ENCODE measurements around the gene NRAS.

The NRAS gene

DNA sequence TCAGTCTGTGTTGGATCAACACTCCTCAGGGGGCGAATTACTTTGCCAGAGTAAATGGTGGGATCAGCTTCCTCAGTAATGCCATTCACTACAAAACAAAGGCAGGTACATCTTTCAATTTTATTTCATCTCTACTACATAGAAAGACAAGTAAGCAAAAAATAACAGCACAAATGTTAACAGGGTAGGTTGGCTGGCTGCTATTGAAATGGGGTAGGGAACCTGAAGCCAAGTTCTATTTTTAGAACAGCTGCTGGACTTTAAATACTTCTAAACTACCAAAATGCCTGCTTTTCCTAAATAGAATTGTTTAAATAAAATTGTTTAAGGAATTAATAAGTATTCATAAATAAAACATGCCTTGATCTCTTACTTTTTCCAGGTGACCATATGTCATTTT, 7.3 kb upstream of the NRAS start:
- TF ChIP-seq, protein P1, sequence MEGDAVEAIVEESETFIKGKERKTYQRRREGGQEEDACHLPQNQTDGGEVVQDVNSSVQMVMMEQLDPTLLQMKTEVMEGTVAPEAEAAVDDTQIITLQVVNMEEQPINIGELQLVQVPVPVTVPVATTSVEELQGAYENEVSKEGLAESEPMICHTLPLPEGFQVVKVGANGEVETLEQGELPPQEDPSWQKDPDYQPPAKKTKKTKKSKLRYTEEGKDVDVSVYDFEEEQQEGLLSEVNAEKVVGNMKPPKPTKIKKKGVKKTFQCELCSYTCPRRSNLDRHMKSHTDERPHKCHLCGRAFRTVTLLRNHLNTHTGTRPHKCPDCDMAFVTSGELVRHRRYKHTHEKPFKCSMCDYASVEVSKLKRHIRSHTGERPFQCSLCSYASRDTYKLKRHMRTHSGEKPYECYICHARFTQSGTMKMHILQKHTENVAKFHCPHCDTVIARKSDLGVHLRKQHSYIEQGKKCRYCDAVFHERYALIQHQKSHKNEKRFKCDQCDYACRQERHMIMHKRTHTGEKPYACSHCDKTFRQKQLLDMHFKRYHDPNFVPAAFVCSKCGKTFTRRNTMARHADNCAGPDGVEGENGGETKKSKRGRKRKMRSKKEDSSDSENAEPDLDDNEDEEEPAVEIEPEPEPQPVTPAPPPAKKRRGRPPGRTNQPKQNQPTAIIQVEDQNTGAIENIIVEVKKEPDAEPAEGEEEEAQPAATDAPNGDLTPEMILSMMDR (IDR thresholded peaks at IDR 0.05; ENCODE audit: low read depth, low read length): no peak

GRCh38 chr1:114723457-114723856, 6.9 kb upstream of the NRAS start:
- no peak for DNase-seq (ENCODE audit: extremely low read depth, low read depth)
- TF ChIP-seq, protein P1 (IDR thresholded peaks at IDR 0.05; ENCODE audit: low read depth, low read length): no peak

More for the DNA sequence above, 7.3 kb upstream of the NRAS start:
- no peak for DNase-seq (ENCODE audit: extremely low read depth, low read depth)

- TF ChIP-seq, protein P1 (IDR thresholded peaks at IDR 0.05; ENCODE audit: low read depth, low read length): no peak
- DNase-seq (ENCODE audit: extremely low read depth, low read depth): no peak
Observed at GRCh38 chr1:114720492-114720891, 3.9 kb upstream of the NRAS start.

DNA sequence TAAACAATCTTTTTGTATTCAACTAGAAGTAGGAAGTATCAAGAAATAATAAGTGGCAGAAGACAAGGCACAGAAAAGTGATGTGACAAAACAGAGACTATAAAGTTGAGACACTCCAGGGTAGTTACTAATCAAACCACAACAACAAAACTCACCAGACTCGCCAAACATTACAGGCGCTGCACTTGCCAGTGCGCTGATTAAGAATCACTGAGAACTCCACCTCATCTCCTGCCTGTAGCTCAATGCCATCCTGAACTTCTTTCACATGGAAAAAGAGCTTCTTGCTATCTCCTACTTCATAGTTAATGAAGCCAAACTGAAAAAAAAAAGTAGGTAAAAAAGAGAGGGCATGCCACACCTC, 2.8 kb upstream of the NRAS start:
- TF ChIP-seq, protein P1 (IDR thresholded peaks at IDR 0.05; ENCODE audit: low read depth, low read length): no peak
- no peak for DNase-seq (ENCODE audit: extremely low read depth, low read depth)

DNA sequence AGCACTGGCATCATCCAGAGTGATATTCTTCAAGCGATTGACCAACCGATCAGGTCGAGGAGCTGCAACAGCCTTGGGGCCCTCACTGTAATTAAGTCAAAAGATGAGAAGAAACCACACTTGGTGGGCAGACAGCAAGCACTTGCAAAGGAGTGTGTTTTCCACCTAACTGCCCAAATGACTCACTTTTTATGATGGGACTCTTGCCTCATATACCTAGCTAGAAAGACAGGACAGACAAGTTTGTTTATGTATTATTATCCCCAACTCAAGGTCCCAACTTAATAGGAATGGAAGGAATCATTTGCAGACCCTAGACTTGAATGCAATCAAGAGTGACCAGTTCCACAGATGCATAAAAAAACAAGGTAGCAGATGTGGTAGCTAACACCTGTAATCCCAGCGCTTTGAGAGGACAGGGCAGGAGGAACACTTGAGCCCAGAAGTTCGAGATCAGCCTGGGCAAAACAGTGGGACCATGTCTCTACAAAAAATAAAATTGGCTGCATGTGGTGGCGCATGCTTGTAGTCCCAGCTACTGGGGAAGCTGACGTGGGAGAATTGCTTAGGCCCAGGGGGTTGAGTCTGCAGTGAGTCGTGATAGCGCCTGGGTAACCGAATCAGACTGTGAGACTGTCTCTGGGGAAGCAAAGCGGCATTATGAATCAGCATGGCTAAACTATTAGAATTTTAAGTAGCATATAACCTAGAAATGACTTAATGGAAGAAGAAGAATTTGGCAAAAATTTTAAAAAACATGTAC, 2.3 kb upstream of the NRAS start:
- TF ChIP-seq, protein P1 (IDR thresholded peaks at IDR 0.05; ENCODE audit: low read depth, low read length): no peak
- DNase-seq (ENCODE audit: extremely low read depth, low read depth): no peak

- TF ChIP-seq, protein P1 (IDR thresholded peaks at IDR 0.05; ENCODE audit: low read depth, low read length): no peak
- DNase-seq (ENCODE audit: extremely low read depth, low read depth): no peak
Observed at GRCh38 chr1:114715952-114716303, 643 bp downstream of the NRAS start.

- TF ChIP-seq, protein P1 (IDR thresholded peaks at IDR 0.05; ENCODE audit: low read depth, low read length): no peak
- no peak for DNase-seq (ENCODE audit: extremely low read depth, low read depth)
Observed at GRCh38 chr1:114712977-114713376, 3.6 kb downstream of the NRAS start.

All from AG09319 (cell line).